H4 (cell line): ENCODE data around the gene FER1L5. TPM values are rescaled to one million over a fixed set of nuclear protein-coding genes. Genes with fewer than 3 reads are reported as not detected.

Experiments
- DNase-seq: peaks from one replicate; pipeline ENCODE4 v3.0.0-alpha.2; 2015; ENCODE audit warnings: low spot score
- total RNA-seq: library from RNA; depleted of rRNA; stranded (reverse); fragments of >200 nt; shearing (Covaris generic); gene quantifications from 2 replicates; pipeline ENCODE4 v1.2.3, GENCODE V29; 2014; rRNA removed

Gene FER1L5
- total RNA-seq, 1 experiment from 2014 or later: not detected

DNA sequence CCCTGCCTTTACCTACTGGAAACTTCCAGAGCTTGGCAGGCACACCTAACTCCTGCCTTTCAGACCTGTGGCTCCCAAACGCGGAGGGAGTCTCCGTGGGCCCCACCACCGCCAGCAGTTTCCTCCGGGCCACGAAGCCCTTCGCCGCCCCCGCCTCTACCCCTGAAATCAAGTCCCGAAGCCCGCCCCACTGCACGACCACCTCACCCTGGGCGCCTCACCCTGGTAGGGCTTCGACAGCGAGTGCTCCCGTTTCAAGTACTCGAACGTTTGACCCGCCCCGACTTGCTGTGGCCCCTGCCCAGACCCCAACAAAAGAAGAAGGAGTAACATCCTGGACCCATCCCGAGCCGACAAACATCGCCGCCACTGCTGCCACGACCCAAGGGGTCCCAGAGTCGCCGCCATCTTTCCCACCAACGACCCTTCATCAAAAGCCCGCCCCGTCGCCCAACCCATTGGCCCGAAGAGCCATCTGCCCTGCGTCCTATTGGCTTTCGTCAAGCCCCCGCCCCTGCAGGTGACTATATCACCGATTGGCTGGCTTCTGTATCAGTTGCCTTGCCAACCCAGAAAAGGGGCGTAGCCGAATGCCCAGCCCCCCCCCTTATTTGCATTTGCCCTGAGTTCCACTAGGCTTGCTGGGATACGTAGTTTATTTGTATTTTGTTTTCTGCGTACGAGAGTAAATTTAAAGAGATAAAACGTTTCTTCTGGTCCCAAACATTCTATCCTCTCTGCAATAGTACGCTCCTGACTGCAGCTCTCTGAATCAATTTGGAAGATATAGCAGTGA lies 97.3 kb downstream of the FER1L5 start, which contains the start of gene LMAN2L:
TSS of gene LMAN2L (minus strand) at position 432 of the 796 bp plus-strand sequence. CDS start at position 408, 24 bp downstream.
- DNase-seq: peak; percentile 95

DNA sequence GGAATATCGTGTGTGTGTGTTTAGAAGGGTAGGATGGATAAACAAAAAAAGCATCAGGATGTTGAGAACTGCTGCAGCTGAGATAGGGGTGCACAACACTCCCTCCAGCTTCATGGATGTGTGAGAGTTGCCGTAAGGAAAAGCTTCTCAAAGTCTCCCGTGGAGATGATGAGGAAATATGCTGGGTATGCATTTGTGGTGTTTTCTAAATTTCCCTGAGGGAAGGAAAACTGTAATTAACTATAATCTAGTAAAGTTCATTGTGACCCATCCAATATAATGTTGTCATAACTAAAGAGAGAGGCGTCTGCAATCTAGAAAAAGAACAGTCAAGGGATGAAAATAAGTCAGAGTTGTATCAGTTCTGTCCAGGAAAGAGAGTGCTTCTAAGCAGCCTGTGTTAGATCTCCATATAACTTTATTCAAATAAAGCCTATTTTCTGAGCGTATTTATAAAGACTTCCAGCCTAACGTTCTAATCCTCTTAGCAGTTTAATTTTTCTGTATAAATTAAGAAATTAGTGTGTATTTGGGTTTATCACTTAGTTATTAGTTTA lies 104.6 kb downstream of the FER1L5 start:
- DNase-seq: no peak

DNA sequence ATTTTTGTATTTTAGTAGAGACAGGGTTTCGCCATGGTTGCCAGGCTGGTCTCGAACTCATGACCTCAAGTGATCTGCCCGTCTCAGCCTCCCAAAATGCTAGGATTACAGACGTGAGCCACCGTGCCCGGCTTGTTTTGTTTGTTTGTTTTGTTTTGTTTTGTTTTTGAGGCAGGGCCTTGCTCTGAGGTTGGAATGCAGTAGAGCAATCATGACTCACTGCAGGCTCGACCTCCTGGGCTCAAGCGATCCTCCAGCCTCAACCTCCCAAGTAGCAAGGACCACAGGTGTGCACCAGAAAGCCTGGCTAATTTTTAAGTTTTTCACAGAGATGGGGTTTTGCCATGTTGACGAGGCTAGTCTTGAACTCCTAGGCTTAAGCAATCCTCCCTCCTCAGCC lies 109.2 kb downstream of the FER1L5 start:
- DNase-seq: no peak

DNA sequence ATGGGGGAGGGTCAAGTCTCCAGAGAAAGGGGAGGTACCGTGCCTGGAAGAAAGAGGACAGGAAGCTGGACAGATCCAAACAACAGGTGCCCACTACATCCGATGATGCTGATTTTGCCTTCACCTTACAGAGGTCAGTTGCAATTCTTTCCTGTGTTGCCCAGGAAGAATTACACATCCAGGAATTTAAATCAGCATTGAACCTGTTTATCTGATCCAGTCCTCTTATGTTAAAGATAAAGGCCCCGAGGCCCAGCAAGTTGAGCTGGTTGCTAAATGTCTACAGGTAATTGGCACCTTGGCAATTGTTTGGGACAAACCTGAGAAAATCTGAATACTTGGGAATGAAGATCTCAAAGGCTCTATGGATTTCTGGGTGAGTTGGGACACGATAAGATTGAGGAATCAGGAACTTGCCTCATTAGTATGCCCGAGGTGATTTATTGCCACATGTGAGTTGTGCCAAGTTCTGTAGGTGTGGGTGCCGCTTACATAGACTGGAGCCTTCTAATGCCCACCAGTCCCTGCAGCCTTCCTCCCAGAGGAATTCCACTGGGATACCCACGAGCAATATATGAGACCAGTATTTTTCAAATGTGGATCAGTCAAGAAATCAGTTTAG lies 111.2 kb downstream of the FER1L5 start:
- DNase-seq: no peak

DNA sequence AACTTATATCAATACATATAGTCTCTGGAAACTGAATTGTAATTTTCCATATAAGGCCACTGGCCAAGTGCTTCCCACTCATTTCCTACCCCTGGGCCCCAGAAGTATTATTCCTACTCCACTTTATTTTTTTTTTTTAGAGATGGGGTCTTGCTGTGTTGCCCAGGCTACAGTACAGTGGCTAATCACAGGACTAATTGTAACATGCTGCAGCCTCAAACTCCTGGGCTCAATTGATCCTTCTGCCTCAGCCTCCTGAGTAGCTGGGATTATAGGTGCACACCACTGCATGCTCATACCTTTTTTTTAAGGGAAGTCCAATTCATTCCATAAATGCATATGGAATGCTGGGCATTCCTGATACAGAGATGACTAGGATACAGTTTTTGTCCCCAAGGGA lies 111.8 kb downstream of the FER1L5 start:
- DNase-seq: no peak

Other genes with a start within 250 kb of the FER1L5 start
- not detected in 2 replicates for gene NEURL3, start 137.4 kb upstream of the FER1L5 start, total RNA-seq
- 4.8 and 9.8 TPM in 2 replicates for gene ARID5A, start 106.0 kb upstream of the FER1L5 start, total RNA-seq
- gene KANSL3, start 4.5 kb upstream of the FER1L5 start, total RNA-seq: 27.4 and 31.8 TPM in 2 replicates
- 35.5 and 38.2 TPM in 2 replicates for gene LMAN2L, start 97.3 kb downstream of the FER1L5 start, total RNA-seq
- gene CNNM4, start 118.1 kb downstream of the FER1L5 start, total RNA-seq: 3.0 and 3.4 TPM in 2 replicates
- 3.4 and 3.5 TPM in 2 replicates for gene CNNM3, start 173.5 kb downstream of the FER1L5 start, total RNA-seq
- 0.55 and 0.58 TPM in 2 replicates for gene ANKRD23, start 201.3 kb downstream of the FER1L5 start, total RNA-seq
- 11.0 and 17.7 TPM in 2 replicates for gene ANKRD39, start 215.3 kb downstream of the FER1L5 start, total RNA-seq
- 15.9 and 18.0 TPM in 2 replicates for gene SEMA4C, start 227.3 kb downstream of the FER1L5 start, total RNA-seq